DMS114 treated with DMSO at 0.1 percent for 48 hours (cell line): Measurements from ENCODE around the gene KLHL10.
"Not testable (repeated sequence)": the region's sequence is repeated elsewhere in the genome, so short reads cannot be mapped to it uniquely, and the experiment has no call there.

ENCODE experiments used
- DNase-seq: peaks from one replicate; lab custom pipeline; 2025; ENCODE audit not compliant: unreplicated experiment; lab: John Stamatoyannopoulos, UW

KLHL10 gene

DNA sequence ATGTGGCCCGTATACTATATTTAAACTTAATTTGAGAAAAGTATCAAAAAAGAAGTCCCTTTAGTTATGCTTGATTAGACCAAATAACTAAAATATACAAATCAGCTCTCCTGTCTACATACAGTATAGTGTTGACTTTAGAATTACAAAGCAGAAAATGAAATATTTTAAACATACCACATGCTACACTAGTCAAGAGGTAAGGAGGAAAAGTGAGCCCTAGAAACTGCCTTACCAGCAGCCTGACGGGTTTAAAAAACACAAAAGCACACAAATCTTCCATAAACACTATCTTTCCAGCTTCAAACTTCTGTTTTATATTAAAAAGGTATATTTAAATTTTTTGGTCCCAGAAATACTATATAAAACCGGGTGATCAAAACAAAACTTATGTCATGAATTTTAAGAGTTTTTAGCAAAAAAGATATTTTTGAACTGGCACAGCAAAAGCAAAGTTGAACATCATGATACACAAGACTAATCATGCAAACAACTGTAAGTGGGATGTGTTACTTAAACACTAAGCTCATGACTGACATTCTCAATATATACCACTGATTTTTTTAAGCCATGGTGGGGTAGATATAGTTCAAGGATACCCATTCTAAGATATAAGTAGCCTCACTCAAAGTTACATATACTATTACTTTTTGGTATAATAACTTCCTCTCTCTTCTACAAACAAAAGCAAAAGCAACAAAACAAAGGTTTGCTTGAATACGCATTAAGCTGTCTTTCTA, 11.8 kb downstream of the KLHL10 start:
- DNase-seq, result no peak

GRCh38 chr17:41851382-41851781, 13.8 kb downstream of the KLHL10 start:
- DNase-seq, result not testable (repeated sequence)

DNA sequence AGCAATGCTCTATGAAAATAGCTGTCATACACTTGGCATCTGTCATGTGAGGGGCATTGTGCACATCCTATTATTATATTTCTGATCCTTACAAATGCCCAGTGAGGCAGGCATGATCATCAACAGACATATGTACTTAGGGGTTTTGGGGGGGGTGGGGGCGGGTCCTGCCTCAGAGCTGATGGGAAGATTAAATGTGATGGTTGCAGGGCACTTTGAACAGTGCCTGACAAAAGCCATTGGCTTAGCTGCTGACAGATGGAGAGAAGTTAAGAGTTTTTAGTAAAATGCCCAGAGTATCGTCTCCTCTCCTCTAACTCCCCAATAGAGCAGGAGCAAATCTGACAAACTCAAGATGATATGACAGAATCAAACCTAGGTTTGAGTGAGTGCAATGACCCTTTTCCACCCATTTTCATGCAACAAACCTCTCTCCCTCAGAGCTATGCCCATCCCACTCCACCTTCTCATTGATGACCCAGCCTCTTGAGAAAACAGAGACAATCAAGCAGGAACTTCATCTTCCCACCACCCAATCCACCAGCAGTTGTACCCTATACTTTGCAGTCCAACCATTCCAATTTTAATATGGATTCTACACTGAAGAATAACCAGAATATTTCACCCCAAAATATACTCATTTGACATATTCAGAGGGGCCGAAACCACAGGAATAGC, 22.8 kb downstream of the KLHL10 start:
- no peak for DNase-seq

DNA sequence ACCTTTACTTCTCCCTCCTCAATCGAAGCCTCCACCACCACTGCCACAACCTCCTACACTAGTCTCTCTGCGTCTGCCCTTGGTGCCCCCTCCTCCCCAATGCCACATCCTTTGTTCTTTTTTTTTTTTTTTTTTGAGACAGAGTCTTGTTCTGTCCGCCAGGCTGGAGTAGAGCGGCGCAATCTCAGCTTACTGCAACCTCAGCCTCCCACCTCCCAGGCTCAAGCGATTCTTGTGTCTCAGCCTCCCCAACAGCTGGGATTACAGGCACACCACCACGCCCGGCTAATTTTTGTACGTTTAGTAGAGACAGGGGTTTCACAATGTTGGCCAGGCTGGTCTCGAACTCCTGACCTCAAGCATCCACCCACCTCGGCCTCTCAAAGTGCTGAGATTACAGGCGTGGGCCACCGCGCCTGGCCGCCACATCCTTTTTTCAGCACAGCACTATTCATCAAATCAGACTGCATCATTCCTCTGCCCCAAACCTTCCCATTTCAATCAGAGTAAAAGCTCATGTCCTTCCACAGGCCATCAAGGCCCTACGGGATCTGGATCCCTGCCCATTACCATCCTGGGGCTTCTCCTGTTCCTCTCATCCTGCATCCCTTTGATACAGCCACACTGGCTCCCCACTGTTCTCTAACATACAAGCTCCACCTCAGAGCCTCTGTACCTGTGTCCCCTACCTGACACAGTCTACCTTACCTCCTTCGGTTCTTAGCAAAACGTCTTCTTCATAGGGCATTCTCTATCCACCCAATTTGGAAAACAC, 25.6 kb downstream of the KLHL10 start:
- DNase-seq, result no peak

DNA sequence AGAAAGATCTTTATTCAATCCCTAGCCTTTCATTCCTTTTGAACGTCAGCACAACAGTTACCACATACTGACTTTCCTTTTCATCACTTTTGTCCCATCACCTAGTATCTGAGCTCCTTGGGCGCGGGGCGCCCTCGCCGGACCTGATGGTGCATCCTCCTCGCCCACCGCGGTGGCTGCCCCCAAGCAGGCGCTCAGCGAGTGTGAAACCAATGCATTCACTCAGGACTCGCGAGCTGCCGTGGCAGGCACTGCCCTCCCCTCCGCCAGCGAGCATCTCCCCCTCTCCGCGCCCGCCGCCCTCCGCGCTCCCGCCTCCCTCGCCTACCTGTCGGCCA, 26.8 kb downstream of the KLHL10 start:
- no peak for DNase-seq

GRCh38 chr17:41864836-41865595, 27.4 kb downstream of the KLHL10 start, which contains the start of gene KLHL11:
Gene KLHL11 (minus strand): TSS chr17:41865423. CDS start chr17:41865370, 53 bp downstream.
- peak; percentile 83 for DNase-seq

GRCh38 chr17:41865596-41865893, 27.9 kb downstream of the KLHL10 start:
- DNase-seq, result no peak

DNA sequence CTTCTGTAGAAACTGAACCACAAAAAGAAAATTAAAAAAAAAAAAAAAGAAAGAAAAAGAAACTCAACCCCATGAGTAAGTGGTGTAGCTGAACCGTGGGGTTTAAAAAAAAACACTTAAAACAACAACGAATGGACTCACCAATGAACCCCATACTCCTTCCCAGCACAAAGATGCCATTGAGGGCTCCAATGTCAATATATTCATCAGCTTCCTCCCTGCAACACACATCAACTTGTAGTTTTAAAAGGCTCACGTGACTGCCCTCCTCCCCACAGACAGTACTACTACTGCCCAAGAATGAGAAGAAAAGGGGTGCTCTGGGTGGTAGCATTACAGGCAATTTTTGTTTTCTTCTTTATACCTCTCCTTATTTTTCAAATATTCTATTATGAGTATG, 30.9 kb downstream of the KLHL10 start:
- DNase-seq, result no peak

DNA sequence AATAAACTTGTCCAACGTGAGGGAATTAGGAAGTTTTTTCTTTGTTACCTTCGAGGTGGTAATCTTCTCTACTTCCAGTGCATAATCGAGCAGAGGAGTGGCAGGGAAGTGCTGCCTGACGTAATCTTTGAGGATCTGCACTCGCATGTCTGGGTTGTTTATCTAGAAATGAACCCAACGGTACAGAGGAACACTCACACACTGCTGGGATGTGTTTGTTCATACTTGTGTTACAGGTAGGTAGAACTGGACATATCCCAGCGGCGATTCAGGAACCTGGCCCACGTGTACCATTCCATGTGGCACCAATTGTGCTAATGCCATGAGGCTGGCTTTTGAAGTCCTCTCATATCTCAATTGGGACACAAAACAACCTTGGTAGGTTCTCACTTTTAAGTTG, 31.8 kb downstream of the KLHL10 start:
- no peak for DNase-seq

- DNase-seq, result no peak
Observed at GRCh38 chr17:41870097-41870496, 32.5 kb downstream of the KLHL10 start.

GRCh38 chr17:41870627-41871026, 33.0 kb downstream of the KLHL10 start:
- DNase-seq, result no peak

DNA sequence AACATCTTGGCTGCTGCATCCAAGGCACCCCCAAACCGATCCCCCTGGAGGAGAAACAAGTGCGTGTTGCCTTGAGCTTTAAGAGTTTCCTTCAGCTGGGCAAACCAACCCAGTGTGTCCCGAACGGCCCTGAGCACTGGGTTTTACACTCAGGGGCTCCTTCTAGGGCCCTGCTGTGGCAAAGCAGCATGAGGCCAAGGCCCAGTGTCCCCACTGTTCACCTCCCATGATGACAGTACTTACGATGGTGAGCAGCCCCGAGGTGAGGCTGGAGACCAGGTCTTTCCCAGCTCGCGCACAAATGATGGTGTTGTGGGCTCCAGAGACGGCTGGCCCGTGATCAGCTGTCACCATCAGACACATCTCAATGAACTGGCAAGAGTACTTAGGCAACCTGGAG, 34.2 kb downstream of the KLHL10 start:
- no peak for DNase-seq

DNA sequence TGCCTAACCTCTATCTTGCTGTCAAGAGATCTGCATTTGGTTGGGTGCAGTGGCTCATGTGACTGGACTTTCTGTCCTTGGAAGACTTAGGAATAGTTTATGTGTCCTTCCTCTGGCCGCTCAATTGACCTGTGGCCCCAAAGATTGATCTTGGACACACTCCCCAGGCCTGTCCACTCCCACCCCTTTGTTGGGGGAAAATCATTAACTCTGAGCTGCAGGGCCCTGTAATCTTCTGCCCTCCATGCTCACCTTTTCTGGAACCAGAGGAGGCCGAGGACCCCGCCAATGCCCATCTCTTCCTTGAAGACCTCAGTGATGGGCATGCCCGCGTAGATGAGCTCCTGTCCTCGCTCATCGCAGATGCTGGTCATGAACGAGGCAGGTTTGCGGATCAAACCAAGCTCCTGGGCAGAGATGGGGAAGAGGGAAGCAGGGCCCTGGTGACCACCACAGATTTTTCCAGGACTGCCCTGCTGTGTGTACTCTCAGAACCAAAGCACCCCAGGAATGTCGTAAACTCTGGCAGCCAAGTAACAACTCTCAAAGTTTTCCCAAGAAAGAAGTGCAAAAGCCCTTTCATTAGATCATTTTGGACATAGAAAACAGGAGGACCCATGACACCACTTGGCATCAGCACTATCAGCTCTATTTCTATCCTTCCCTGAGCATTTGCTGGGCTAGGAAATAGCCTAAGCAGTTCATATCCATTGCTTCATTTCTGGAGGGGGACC, 36.1 kb downstream of the KLHL10 start:
- no peak for DNase-seq

DNA sequence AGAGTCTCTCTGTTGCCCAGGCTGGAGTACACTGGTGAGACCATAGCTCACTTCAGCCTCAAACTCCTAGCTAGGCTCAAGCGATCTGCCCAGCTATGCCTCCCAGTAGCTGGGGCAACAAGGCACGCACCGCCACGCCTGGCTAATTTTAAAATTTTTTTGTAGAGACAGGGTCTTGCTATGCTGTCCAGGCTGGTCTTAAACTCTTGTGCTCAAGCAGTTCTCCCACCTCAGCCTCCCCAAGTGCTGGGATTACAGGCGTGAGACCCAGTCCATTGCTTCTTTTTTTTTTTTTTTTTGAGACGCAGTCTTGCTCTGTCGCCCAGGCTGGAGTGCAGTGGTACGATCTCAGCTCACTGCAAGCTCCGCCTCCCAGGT, 36.7 kb downstream of the KLHL10 start:
- DNase-seq, result not testable (repeated sequence)

DNA sequence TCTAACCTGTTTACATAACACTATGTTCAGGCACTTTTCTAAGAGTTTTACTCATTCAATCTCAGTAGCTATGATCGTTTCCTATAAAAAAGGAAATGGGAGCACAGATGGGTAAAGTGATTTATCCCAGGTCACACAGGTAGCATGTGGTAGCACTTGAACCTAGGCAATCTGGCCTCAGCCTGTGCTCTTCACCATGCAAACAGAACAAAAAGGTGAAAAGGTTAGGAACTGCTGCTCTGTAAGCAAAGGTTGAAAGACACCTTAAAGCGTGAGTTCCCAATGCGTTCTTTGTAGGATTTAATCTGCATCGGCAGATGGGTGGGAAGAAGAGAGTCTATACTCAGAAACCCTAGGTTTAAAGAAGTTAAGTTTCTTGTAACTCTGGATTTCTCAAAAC, 42.5 kb downstream of the KLHL10 start:
- DNase-seq, result no peak

- DNase-seq, result no peak
Observed at GRCh38 chr17:41882756-41883155, 45.1 kb downstream of the KLHL10 start.

DNA sequence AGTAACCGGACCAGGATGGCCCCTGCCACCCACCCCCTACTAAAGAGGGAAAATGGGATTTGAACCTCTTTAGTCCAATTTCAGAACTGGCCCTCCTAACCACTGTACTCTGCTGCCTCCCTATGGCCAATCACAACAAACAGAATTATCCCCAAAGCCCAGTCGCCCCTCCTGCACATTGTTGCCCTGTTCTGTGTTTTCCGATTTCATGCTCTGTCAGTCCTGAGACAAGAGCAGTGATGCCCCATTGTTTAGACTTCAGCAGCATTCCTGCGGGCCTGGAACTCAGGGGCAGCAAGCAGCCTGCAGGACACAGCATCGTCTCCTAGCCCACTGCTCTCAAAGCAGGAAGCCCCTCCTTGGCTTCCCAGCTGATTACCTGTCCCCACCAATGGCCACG, 48.1 kb downstream of the KLHL10 start:
- peak; percentile 19 for DNase-seq

GRCh38 chr17:41888332-41888965, 50.8 kb downstream of the KLHL10 start:
- no peak for DNase-seq

DNA sequence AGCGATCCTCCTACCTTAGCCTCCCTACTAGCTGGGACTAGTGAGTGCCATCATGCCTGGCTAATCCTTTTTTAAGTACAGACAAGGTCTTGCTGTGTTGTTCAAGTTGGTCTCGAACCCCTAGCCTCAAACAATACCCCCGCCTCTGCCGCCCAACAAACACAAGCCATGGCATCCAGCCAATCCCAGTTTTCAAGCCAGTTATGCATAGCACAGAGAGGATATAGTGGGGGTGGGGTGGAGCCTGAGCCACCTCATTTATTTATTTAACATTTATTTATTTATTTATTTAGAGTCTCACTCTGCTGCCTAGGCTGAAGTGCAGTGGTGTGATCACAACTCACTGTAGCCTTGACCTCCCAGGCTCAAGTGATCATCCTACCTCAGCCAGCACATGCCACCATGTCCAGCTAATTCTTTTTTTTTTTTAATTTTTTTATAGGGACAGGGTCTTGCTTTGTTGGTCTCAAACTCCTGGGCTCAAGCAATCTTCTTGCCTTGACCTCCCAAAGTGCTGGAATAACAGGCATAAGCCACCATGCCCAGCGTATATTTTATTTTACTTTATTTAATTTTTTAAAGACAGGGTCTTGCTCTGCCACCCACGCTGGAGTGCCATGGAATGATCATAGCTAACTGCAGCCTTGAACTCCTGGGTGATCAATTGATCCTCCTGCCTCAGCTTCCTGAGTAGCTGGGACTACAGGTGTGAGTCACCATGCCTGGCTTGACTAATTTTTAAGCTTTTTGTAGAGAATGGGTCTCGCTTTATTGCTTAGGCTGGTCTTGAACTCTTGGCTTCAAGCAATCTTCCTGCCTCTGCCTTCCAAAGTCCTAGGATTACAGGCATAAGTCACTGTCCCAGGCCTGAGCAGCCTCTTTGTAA, 53.8 kb downstream of the KLHL10 start:
- no peak for DNase-seq
